G401.6 (cell line): ENCODE data around the gene PNPLA7.
"Not testable (repeated sequence)": the region's sequence is repeated elsewhere in the genome, so short reads cannot be mapped to it uniquely, and the experiment has no call there.

Source experiments
- FAIRE-seq: peaks from 2 replicates; lab custom pipeline; 2012; peaks lifted over from hg19 to GRCh38; lab: Jason Lieb, UNC

PNPLA7 gene

DNA sequence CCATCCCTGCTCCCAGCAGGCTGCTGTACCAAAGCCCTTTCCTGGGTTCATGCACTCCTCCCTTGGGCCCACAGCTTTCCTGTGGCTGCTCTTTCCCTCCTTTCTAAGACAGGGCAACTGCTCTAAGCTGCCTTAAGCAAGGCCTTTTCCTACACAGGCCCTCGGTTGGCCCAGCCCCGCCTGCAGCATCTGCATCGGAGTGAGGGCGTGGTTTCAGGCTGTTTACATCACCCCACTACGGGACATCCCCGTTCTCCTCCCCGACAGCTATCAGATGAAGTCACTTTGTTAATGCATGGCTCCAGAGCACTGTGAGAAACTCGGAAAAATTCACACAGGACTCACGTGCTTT is 25.1 kb upstream of the PNPLA7 start:
- no peak for FAIRE-seq

DNA sequence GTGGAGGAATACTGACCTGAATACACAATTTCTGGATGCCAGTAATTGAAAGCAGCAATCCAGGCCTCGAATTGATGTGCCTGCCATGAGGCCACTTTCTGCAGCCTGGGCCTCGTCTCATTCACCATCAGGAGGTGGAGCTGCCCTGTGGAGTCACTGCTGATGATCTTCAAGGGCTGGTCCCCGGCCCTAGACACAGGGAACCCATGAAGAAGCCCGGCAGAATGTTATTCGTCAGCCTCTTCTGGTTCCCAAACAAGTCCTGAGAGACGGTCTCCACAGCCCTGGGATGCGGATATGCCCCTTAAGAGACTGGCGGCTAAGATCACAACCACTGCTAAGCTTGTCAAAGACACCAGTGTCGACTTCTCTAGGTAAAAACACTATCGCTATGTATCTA is 24.0 kb upstream of the PNPLA7 start:
- FAIRE-seq, result no peak

DNA sequence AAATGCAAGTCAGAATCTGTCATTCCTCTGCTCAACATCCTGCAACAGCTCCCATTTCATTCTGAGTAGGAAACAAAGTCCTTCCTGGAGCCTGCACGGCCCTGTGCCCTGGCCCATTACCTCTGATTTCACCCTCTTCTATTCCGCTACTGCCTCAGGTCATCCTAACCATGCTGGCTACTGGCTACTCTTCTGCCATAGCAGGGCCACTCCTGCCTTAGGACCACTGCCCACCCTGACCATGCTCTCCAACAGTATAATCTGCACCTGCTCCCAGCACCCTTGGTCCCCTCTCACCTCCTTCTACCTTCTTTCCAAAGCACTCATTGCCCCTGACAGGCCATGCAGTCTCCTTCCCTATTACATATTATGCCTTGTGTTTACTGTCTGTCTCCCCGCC is 20.4 kb upstream of the PNPLA7 start:
- no peak for FAIRE-seq

DNA sequence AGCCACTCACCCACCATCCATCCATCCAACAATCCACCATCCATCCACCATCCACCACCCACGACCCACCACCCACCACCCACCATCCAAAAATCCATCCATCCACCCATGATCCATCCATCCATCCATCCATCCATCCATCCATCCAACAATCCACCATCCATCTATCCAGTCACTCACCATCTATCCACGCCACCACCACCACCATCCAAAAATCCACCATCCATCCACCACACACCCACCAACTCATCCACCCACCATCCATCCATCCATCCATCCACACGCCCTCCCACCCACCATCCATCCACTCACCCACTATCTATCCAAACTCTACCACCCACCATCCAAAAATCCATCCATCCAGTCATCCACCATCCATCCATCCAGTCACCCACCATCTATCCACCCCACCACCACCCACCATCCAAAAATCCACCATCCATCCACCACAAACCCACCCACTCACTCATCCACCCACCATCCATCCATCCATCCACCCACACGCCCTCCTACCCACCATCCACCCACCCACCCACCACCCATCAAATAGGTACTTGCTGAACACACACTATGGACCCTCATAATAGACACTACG is 19.5 kb upstream of the PNPLA7 start:
- FAIRE-seq, result no peak

DNA sequence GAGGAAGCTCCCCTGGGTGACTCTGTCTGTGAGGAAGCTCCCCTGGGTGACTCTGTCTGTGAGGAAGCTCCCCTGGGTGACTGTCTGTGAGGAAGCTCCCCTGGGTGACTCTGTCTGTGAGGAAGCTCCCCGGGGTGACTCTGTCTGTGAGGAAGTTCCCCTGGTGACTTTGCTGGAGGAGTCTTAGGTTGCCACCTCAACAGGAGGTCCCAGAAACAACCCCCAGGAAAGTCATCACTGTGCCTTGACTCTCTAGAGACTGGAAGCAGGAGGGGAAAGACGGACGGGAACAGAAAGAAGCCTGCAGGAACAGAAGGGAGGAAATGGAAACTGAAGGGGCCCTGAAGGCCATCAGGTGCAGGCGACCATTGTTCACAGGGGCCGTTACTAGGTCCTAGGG is 18.2 kb upstream of the PNPLA7 start:
- not testable (repeated sequence) for FAIRE-seq

DNA sequence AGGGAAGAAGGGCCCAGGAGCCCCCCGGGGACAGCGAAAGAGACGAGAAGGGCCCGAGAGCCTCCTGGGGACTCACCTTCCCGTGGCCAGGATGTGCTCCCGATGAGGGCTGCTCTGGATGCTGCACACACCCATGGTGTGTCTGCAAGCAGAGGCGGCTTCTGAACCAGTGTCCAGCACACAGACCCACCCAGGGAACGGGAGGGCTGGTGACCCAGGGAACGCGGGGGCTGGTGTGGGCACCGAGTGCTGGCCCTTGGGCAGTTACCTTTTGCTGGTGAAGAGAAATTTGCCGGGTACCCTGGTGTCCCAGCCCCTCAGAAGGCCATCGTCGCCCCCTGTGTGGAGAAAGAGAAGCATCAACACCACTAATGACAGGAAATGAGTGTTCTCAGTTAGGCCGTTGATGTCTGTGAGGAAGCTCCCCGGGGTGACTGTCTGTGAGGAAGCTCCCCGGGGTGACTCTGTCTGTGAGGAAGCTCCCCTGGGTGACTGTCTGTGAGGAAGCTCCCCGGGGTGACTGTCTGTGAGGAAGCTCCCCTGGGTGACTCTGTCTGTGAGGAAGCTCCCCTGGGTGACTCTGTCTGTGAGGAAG is 14.7 kb upstream of the PNPLA7 start:
- FAIRE-seq, result no peak

DNA sequence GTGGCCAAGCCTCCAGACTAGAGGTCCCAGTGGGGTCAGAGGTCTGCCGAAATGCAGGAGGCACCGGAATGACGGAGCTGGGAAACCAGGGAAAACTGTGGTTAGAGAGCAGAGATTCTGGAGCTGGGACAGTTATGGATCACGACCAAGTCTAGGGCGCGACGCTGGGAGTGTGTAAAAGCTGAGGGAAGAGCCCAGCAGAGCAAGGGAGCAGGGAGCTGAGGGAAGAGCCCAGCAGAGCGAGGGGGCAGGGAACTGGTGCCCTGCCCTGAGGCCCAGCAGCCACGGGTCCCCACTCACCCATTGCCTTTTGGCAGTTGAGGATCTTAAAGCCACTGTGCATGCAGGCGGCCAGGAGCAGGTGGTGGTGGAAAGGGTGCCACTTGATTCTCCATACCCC is 13.9 kb upstream of the PNPLA7 start:
- no peak for FAIRE-seq

DNA sequence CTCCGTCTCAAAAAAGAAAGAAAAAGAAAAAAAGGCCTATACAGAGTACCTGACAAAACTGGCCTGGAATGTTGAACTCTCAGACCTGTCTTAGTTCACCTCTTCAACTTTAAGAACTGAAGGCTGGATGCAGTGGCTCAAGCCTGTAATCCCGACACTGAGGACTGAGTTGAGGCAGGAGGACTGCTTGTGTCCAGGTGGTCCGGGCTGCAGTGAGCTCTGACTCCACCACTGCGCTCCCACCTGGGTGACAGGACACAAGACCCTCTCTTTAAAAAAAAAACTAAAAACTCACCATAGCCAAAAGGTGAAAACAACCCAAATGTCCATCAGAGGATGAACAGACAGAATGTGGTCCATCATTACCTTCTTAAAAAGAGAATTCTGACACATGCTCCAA is 7.9 kb upstream of the PNPLA7 start:
- FAIRE-seq, result no peak

DNA sequence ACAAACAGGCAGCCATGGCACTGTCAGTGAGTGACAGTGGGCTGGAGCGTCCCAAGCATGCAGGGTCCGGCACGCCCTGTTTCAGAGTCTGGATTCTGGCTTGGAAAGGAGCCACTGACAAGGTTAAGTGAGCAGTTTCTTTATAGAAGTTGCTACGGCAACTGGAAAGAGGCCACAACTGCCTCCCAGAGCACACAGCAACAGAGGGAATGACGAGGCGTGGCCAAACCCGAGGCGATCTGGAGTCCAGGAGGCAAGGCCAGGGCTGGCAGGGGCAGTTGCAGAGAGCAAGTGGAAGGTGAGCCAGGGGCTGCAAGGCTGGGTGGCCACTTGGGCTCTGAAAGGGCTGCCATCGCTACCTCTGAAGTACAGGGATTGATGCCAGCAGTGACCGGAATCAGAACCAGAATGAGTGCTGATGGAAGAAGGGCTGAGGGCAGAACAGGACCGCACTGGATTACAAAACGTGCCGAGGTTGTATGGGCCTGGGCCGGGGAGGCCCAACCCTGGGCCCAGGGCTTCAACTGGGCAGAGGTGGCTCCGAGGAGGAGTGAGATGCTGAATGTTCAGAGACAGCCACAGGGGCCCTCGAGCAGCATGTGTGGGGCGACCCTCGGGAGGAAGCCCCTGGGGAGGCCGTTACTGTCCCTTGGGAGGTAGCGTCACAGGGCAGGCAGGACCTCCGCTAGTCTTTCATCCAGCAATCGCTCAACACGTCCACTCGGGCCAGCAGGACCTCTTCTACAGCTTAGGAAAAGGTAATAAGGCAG is 6.1 kb upstream of the PNPLA7 start:
- FAIRE-seq, result no peak

DNA sequence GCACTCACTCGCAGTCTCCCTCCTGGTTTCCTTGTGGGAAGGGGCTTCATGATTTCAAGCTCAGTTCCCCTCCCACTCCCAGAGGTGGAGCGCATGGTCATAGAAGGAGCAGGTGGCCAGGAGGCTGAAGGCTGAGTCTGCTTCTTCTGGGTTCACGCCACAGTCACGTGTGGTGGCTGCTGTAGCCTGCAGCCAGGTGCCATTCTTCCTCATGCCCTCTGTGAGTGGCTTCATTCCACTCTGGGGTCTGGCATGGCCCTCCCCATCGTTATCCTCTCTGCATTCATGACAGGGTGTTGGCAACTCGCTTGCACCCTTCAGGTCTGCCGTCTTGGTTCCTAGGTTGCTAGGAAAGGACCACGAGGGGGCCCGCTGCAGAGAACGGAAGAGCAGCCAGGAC is 5.0 kb upstream of the PNPLA7 start:
- FAIRE-seq, result no peak

DNA sequence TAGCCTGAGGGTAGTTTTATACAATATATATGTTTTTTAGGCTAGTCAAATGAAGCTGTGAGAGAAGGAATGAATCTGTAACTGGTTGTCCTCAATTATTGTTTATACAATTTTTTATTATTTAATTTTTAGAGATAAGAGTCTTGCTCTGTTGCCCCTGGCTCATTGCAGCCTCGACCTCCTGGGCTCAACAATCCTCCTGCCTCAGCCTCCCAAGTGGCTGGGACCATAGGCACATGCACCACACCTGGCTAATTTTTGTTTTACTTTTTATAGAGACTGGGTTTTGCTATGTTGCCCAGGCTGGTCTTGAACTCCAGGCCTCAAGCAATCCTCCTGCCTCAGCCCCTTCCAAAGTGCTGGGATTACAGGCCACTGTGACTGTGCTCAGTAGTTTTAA is 4.1 kb upstream of the PNPLA7 start:
- FAIRE-seq, result no peak

DNA sequence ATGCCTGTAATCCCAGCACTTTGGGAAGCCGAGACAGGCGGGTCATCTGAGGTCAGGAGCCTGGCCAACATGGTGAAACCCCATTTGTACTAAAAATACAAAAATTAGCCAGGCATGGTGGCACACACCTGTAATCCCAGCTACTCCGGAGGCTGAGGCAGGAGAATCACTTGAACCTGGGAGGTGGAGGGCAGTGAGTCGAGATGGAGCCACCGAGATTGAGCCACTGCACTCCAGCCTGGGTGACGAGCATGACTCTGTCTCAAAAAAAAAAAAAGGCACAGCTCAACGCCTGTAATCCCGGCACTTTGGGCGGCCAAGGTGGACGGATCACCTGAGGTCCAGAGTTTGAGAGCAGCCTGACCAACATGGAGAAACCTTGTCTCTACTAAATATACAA is 3.5 kb upstream of the PNPLA7 start:
- FAIRE-seq, result not testable (repeated sequence)

DNA sequence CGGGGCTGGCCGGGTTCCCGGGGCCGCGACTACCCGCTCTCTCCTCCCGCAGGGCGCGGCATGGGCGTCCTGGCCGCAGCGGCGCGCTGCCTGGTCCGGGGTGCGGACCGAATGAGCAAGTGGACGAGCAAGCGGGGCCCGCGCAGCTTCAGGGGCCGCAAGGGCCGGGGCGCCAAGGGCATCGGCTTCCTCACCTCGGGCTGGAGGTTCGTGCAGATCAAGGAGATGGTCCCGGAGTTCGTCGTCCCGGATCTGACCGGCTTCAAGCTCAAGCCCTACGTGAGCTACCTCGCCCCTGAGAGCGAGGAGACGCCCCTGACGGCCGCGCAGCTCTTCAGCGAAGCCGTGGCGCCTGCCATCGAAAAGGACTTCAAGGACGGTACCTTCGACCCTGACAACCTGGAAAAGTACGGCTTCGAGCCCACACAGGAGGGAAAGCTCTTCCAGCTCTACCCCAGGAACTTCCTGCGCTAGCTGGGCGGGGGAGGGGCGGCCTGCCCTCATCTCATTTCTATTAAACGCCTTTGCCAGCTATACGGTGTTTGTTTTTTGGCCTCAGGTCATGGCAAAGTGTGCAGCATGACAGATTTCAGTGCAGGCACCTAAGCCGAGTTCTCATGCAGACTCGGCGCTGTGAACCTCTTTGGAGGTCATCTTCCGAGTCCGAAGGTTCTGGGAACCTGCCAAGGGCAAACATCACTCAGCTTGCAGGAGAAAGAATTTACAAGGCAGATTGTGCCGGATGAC is 2.0 kb upstream of the PNPLA7 start:
- FAIRE-seq, result no peak

DNA sequence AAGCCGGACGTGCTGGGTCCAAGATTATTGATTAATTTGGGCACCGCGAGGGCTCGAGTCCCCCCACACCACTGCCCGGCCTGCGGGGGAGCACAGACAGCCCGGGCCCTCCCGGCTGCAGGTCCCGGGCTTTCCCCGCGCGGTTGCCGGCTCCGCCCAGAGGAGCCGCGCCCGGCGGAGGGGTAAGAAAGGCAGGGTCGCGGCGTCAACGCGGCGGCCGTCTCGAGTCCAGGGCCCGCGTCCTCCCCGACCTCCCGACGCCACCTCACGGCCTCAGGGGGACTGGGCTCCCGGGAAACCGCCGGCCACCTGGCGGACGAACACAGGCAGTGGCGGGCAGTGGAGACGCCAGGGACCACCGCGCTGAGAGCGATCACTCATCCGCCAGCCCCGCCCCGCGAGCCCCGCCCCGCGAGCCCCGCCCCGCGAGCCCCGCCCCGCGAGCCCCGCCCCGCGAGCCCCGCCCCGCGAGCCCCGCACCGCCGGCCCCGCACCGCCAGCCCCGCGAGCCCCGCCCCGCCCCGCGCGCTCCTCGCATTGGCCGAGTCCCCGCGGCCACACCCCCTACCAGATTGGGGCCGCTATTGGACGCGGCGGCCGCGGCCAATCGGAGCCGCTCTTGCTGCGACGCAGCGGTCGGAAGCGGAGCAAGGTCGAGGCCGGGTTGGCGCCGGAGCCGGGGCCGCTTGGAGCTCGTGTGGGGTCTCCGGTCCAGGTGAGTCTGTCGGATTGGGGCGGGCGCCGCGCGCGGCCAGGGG is 1.2 kb upstream of the PNPLA7 start, which contains the start of gene MRPL41:
MRPL41 (plus strand) TSS at position 616 of the 758 bp plus-strand sequence. CDS start 203 bp downstream, outside the sequence.
- no peak for FAIRE-seq

DNA sequence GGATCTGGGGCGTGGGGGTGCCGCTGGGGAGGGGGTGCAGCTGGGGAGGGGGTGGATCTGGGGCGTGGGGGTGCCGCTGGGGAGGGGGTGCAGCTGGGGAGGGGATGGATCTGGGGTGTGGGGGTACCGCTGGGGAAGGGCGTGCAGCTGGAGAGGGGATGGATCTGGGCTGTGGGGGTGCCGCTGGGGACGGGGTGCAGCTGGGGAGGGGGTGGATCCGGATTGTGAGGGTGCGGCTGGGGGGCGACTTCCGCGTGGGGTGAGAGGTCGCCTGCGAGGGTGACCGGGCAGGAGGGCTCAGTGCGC is 709 bp upstream of the PNPLA7 start:
- FAIRE-seq, result not testable (repeated sequence)

DNA sequence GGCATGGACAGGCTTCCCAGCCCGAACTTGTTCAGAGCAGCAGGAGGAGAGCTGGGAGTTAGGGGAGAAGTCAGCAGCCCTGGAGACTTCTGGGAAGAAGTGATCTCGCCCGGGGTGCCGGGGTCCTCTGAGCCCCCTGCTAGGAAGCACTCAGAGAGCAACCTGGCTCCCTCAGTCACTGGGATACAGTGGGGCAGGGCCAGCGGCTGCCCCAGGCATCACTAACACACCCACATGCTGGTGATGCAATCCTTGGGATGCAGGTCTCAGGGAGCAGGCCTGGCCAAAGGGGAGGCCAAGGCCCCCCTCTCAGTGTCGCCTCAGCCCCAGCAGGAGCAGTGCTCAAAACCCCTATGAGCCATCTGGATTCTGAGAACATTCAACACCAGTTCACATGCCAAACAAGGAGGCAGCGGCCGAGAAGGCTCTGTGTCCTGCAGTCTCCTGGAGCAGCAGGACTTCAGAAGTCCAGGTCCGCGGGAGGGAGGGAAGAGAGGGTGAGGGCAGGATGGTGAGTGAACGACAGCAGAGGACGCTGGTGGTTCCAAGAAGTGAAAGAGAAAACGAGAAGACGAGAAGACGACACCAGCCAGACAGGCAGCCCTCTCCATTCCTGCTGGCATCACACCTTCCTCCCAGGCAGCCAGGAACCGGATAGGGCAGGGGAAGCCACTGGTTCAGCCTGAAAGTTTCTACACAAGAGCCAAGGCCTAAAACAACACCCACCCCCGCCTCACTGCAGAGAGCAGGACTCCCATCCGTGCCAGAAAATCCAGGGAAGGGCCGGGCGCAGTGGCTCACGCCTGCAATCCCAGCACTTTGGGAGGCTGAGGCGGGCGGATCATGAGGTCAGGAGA is 2.3 kb downstream of the PNPLA7 start:
- no peak for FAIRE-seq

DNA sequence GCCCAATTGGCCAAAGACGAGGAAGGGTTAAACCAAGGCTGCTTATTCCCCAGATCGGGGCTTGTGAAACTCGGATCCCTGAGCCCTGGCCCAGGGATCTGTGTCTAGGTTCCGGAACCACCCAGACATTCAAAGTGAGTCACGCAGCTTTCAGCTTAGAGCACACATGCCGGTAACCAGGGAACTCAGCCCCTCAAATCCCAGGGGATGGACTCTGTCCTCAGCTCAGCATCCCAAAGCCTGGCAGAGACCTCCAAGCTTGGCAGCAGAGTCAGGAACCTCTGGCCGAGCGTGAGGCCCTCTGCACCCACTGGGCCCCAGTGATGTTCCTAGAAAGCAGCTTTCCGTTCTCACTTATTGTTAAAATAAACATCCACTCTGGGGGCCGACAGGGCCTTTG is 5.1 kb downstream of the PNPLA7 start:
- no peak for FAIRE-seq

DNA sequence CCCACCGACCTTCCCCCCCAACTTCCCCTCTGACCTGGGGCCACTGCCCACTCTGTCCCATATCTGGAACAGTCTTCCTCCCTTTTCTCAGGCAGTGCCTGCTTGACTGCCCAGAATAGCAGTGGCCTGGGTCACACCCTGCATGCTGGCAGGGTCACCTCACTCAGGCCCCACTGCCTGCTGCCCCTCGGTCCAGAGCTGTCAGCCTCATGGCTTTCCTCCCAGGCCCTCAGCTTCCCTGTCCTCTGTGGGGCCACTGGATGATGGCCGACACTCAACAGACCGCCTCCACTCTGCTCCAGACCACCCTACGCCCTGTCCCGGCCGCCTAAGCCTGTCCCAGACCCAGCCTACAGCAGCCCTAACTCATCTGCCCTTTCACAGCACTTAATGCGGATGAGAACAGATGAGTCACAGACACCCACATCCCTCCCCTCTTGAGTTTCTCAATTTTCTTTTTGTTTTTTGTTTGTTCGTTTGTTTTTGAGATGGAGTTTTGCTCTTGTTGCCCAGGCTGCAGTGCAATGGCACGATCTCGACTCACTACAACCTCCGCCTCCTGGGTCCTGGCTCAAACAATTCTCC is 5.9 kb downstream of the PNPLA7 start:
- no peak for FAIRE-seq

DNA sequence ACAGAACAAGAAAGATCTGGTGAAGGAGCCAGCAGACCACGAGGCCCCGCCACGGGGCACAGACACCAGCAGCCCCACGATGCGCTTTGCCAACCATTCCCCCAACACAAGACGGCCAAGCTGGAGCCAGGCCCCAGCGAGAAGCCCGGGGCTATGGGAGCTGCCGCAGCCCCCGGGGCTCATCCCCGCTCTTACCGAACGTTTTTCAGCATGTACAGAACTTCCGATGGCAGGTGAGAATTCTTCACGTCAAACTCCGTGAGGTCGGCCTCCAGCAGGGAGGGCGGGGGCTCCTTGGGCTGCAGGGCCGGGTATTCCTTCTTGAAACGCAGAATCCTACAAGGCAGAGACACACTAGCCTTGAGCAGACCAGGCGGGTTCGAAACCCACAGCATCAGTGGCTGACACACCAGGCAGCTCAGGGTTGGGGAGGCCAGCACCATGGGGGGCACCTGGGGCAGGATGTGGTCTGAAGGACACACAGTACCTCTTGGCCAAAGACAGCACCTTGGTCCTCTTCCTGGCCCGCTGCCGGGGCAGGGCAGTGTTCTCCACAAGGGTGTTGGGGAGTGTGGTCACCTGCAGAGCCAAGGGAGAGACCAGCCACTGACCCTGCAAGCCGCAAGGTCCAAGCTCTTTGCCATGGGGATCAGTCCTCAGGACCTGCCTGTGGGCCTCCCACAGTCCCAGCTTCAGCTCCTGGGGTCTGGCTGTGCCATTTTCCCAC is 6.8 kb downstream of the PNPLA7 start:
- no peak for FAIRE-seq

DNA sequence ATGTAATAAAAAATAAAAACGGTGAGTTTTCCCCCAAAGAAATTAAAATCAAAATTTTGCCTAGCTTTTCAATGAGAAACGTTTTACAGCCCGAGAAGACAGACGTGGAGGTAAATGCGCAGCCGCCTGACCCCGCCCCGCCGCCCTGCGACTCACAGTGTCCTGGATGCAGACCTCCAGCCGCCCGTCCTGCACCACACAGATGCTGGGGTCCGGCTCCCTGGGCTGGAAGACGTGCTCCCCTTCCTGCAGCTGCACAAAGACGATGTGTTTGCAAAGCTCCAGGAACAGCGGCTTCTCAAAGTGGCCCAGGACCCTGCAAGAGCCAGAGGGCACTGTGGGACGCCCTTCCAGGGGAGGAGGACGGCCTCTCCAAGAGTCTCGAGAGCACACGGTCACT is 7.7 kb downstream of the PNPLA7 start:
- no peak for FAIRE-seq

DNA sequence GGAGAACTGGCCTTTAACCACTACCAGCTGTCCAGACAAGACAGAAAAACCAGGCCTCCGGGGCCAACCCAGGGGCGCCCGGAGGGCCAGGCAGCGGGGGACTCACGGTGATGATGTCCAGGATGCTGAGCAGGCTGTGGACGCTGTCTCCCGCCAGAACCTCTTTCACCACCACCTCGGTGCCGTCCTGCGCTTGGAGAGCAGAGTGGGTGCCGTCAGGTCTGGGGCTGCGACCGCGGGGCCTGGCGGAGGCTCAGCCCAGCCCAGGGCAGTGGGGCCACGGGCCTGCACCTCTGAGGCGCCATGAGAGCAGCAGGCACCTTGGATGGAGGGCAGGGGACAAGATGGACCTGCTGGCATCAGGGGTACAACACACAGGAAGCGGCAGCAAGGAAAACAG is 9.7 kb downstream of the PNPLA7 start:
- no peak for FAIRE-seq
